Kidney (tissue), 14 donors: Measurements from ENCODE around the gene CCDC180. TPM values are rescaled to one million over a fixed set of nuclear protein-coding genes. Genes with fewer than 3 reads are reported as not detected.

Experiments used
- DNase-seq, 5 donors: peaks; one replicate each; pipeline ENCODE4 v3.0.0-alpha.2; 2013 to 2020
- FAIRE-seq: peaks from 2 replicates; lab custom pipeline; 2012; peaks lifted over from hg19 to GRCh38; lab: Jason Lieb, UNC
- H3K27ac ChIP-seq, 2 donors: one replicate each; pipeline ENCODE4 v1.7.0; 2013; ENCODE audit warnings: low read depth in 2 of 2, low read length in 2 of 2, inconsistent platforms in 1 of 2
- H3K27me3 ChIP-seq: one replicate; pipeline ENCODE4 v1.7.1; 2013; ENCODE audit warnings: low read length, inconsistent platforms; ENCODE audit not compliant: control insufficient read depth, insufficient read depth
- H3K36me3 ChIP-seq, 3 donors: one replicate each; pipeline versions ENCODE4 v1.7.0 to v1.7.1; 2013; ENCODE audit warnings: low read length in 3 of 3, control low read depth in 1 of 3, inconsistent platforms in 1 of 3; ENCODE audit not compliant: insufficient read depth in 3 of 3, control insufficient read depth in 2 of 3
- H3K4me1 ChIP-seq, 3 donors: one replicate each; pipeline versions ENCODE4 v1.7.0 to v1.7.1; 2013; ENCODE audit warnings: low read length in 3 of 3, inconsistent platforms in 1 of 3, low read depth in 1 of 3; ENCODE audit not compliant: control insufficient read depth in 2 of 3, insufficient read depth in 2 of 3
- H3K4me3 ChIP-seq, 3 donors: one replicate each; pipeline versions ENCODE4 v1.7.0 to v1.8.1; 2013; ENCODE audit warnings: low read length in 3 of 3, control low read depth in 1 of 3, inconsistent platforms in 1 of 3
- H3K9ac ChIP-seq, 3 donors: one replicate each; pipeline versions ENCODE4 v1.7.0 to v1.7.1; 2013; ENCODE audit warnings: low read length in 3 of 3, control low read depth in 1 of 3, inconsistent platforms in 1 of 3
- H3K9me3 ChIP-seq, 3 donors: one replicate each; pipeline versions ENCODE4 v1.7.0 to v1.7.1; 2013; ENCODE audit warnings: low read length in 3 of 3, control low read depth in 1 of 3, inconsistent platforms in 1 of 3; ENCODE audit not compliant: control insufficient read depth in 2 of 3, insufficient read depth in 1 of 3
- CTCF ChIP-seq: IDR thresholded peaks from 3 replicates; pipeline ENCODE4 v1.5.1; 2012; ENCODE audit warnings: mild to moderate bottlenecking, moderate library complexity, borderline replicate concordance; ENCODE audit not compliant: insufficient read depth; ENCODE audit errors: extremely low read depth
- intact Hi-C: fragments of 100-400 bp; cut with DNase I; formaldehyde crosslinking; loops from one replicate; pipeline ENCODE4 v1.11.1; 2022
- polyA plus RNA-seq: library from polyadenylated mRNA; stranded (reverse); fragments of 350-450 nt; fragmentation: Illumina TruSeq; extraction: RNeasy Lipid Tissue Mini Kit (QIAGEN cat#74804); gene quantifications from one replicate; pipeline ENCODE4 v1.2.3, GENCODE V29; 2014; ENCODE audit warnings: low read depth, low replicate concordance; ENCODE audit not compliant: insufficient read depth
- total RNA-seq: library from RNA; stranded (reverse); fragmentation: NEBNext Ultra II Directional; extraction: Animal tissue kit (Norgen Biotek cat#: 25700); gene quantifications from one replicate; pipeline ENCODE4 v1.2.1, GENCODE V29; 2021
- donor health status: control.
- donor health status: control.
- donor health status: control.
- donor health status: control.
- donor health status: control.
- donor health status: DM: yes; HTN: yes; CAD: no.
- donor health status: Normal renal cell carcinoma (clear cell type).

CCDC180 gene
- total and polyA plus RNA-seq, 2 donors from 2014 or later = 3.8 to 8.8 TPM

GRCh38 chr9:97309260-97309659 lies 1.8 kb downstream of the CCDC180 start:
- Histone ChIP-seq H3K4me1 (peaks cover 0 to 11% (median 3%) of the 10 kb centered on the region in 3 donors), H3K27ac (no peak overlapping the region), H3K27me3 (no peaks in the 10 kb centered on the region), H3K9me3 (no peaks in the 10 kb centered on the region), H3K9ac (no peak overlapping the region), H3K4me3 (no peak overlapping the region), H3K36me3 (peaks cover 0 to 7% (median 0%) of the 10 kb centered on the region in 3 donors)
- no peak for FAIRE-seq
- intact Hi-C loops = no loop called here
- peak in 1 of 5 donors; percentile 39 for DNase-seq
- no peak for TF ChIP-seq CTCF

GRCh38 chr9:97310023-97310422 lies 2.6 kb downstream of the CCDC180 start:
- intact Hi-C loops = no loop called here
- TF ChIP-seq CTCF = no peak
- peaks cover 0 to 11% (median 3%) of the 10 kb centered on the region in 3 donors for H3K4me1 ChIP-seq
- H3K9ac ChIP-seq = no peak overlapping the region
- DNase-seq = no peak
- no peak overlapping the region for H3K27ac ChIP-seq
- FAIRE-seq = no peak
- H3K4me3 ChIP-seq = no peak overlapping the region
- no peaks in the 10 kb centered on the region for H3K27me3 ChIP-seq
- peaks cover 0 to 7% (median 3%) of the 10 kb centered on the region in 3 donors for H3K36me3 ChIP-seq
- H3K9me3 ChIP-seq = no peaks in the 10 kb centered on the region

- Histone ChIP-seq H3K36me3 (peaks cover 0 to 7% (median 7%) of the 10 kb centered on the region in 3 donors), H3K9me3 (no peaks in the 10 kb centered on the region), H3K27ac (no peak overlapping the region), H3K4me3 (no peak overlapping the region), H3K27me3 (no peaks in the 10 kb centered on the region), H3K9ac (no peak overlapping the region), H3K4me1 (peaks cover 0 to 11% (median 3%) of the 10 kb centered on the region in 3 donors)
- no peak for TF ChIP-seq CTCF
- intact Hi-C loops = no loop called here
- FAIRE-seq = no peak
- DNase-seq = peak in 1 of 5 donors; percentile 41
Observed at GRCh38 chr9:97310896-97311295, 3.4 kb downstream of the CCDC180 start.
